Keratinocyte (primary cell): Measurements from ENCODE around the gene TUNAR. TPM values are rescaled to one million over a fixed set of nuclear protein-coding genes. Genes with fewer than 3 reads are reported as not detected.

Experiments used
- DNase-seq: peaks from one replicate; pipeline ENCODE4 v3.0.0-alpha.2; 2011; ENCODE audit warnings: low read depth, missing footprints, low spot score
- FAIRE-seq: peaks from 2 replicates; lab custom pipeline; 2011; peaks lifted over from hg19 to GRCh38; lab: Jason Lieb, UNC
- H2AFZ ChIP-seq: 2 replicates; pipeline ENCODE4 v1.6.0; 2012; ENCODE audit warnings: low read length, control low read depth, inconsistent platforms; ENCODE audit not compliant: control insufficient read depth
- H3K27ac ChIP-seq: 2 replicates; pipeline ENCODE4 v1.5.1; 2011; ENCODE audit warnings: low read length; ENCODE audit not compliant: control insufficient read depth, insufficient read depth
- H3K27me3 ChIP-seq: 3 replicates; pipeline ENCODE4 v1.6.0; 2011; ENCODE audit warnings: low read length; ENCODE audit not compliant: control insufficient read depth, insufficient read depth; ENCODE audit errors: extremely low read depth
- H3K36me3 ChIP-seq, 2 experiments: 2 replicates in 1 of 2; 3 replicates in 1 of 2; pipeline ENCODE4 v1.5.1; 2011; ENCODE audit warnings: low read length in 2 of 2, mild to moderate bottlenecking in 1 of 2; ENCODE audit not compliant: control insufficient read depth in 2 of 2, insufficient read depth in 2 of 2; ENCODE audit errors: extremely low read depth in 1 of 2
- H3K4me1 ChIP-seq: 3 replicates; pipeline ENCODE4 v1.5.1; 2011; ENCODE audit warnings: low read length; ENCODE audit not compliant: control insufficient read depth, insufficient read depth; ENCODE audit errors: extremely low read depth
- H3K4me2 ChIP-seq: 3 replicates; pipeline ENCODE4 v1.6.0; 2011; ENCODE audit warnings: low read depth, low read length; ENCODE audit not compliant: control insufficient read depth, insufficient read depth; ENCODE audit errors: extremely low read depth
- H3K4me3 ChIP-seq, 3 experiments: fragments of 200-600 bp in 1 of 3; sonication (generic) in 1 of 3; 2 replicates in 2 of 3; 3 replicates in 1 of 3; pipeline ENCODE4 v1.5.1; 2011 to 2016; ENCODE audit warnings: low read length in 3 of 3, mild to moderate bottlenecking in 3 of 3, control low read depth in 2 of 3, inconsistent platforms in 1 of 3, low read depth in 1 of 3, mixed read lengths in 1 of 3, mixed run types in 1 of 3, moderate library complexity in 1 of 3; ENCODE audit not compliant: control insufficient read depth in 2 of 3, insufficient read depth in 2 of 3; ENCODE audit errors: extremely low read depth in 1 of 3
- H3K79me2 ChIP-seq: 2 replicates; pipeline ENCODE4 v1.6.0; 2012; ENCODE audit warnings: low read length; ENCODE audit not compliant: control insufficient read depth, insufficient read depth
- H3K9ac ChIP-seq: 3 replicates; pipeline ENCODE4 v1.6.0; 2011; ENCODE audit warnings: low read length; ENCODE audit not compliant: control insufficient read depth, insufficient read depth; ENCODE audit errors: extremely low read depth
- H3K9me1 ChIP-seq: 3 replicates; pipeline ENCODE4 v1.6.0; 2011; ENCODE audit warnings: low read length; ENCODE audit not compliant: control insufficient read depth, insufficient read depth; ENCODE audit errors: extremely low read depth
- H3K9me3 ChIP-seq: 2 replicates; pipeline ENCODE4 v1.5.1; 2012; ENCODE audit warnings: low read depth, low read length; ENCODE audit not compliant: control insufficient read depth
- H4K20me1 ChIP-seq: 3 replicates; pipeline ENCODE4 v1.6.0; 2011; ENCODE audit warnings: low read length; ENCODE audit not compliant: control insufficient read depth, insufficient read depth; ENCODE audit errors: extremely low read depth
- CTCF ChIP-seq, 3 experiments: IDR thresholded peaks in 1 of 3; conservative IDR thresholded peaks in 1 of 3; optimal IDR thresholded peaks in 1 of 3; 2 replicates in 2 of 3; 3 replicates in 1 of 3; pipeline versions ENCODE3 to v1.5.1; 2011; ENCODE audit warnings: low read length in 3 of 3, mild to moderate bottlenecking in 3 of 3, moderate library complexity in 2 of 3, control low read depth in 1 of 3, inconsistent platforms in 1 of 3; ENCODE audit not compliant: insufficient read depth in 2 of 3; ENCODE audit errors: extremely low read depth in 1 of 3
- EZH2 ChIP-seq: IDR thresholded peaks from one replicate; pipeline ENCODE4 v1.6.1; 2012; ENCODE audit warnings: inconsistent platforms, mild to moderate bottlenecking, low read length, moderate library complexity
- dilution Hi-C: fragments of 300-500 bp; cut with MboI; formaldehyde crosslinking; loops from one replicate; pipeline ENCODE4 v1.7.0; 2020; ENCODE audit warnings: low sequenced_read_pairs; ENCODE audit not compliant: extremely low pct_ligation_motif_present
- polyA plus RNA-seq, 5 experiments: library from polyadenylated mRNA; depleted of rRNA in 3 of 5; stranded (reverse) in 3 of 5; stranded (forward) in 1 of 5; unstranded in 1 of 5; fragments of >200 nt; gene quantifications; 1 replicate in 1 of 5; 2 replicates in 3 of 5; 3 replicates in 1 of 5; pipeline versions ENCODE4 v1.2.1 to v1.2.3, GENCODE V29; 2011 to 2012; ENCODE audit warnings: missing spikeins in 2 of 5, low read depth in 1 of 5, low replicate concordance in 1 of 5

The TUNAR gene
- polyA plus RNA-seq, 1 donor (not counting 4 experiments of a cell fraction or from before 2014, with no cell fraction given) = not detected

- DNase-seq = no peak
- Histone ChIP-seq H3K4me2 (no peak overlapping the region), H3K9me3 (no peaks in the 10 kb centered on the region), H2AFZ (no peak overlapping the region), H3K9ac (no peak overlapping the region), H3K4me3 (no peak overlapping the region), H3K27ac (no peak overlapping the region), H3K9me1 (no peaks in the 10 kb centered on the region), H3K79me2 (no peaks in the 10 kb centered on the region), H3K4me1 (no peaks in the 10 kb centered on the region), H4K20me1 (no peaks in the 10 kb centered on the region), H3K27me3 (no peaks in the 10 kb centered on the region), H3K36me3 (no peaks in the 10 kb centered on the region)
- dilution Hi-C loops = no loop called here
- TF ChIP-seq EZH2 = no peak
- no peak for TF ChIP-seq CTCF (optimal IDR thresholded peaks at IDR 0.05 in 1 of 3, IDR thresholded peaks at IDR 0.05 in 1 of 3, conservative IDR thresholded peaks at IDR 0.05 in 1 of 3; ENCODE audit: extremely low read depth in 1 of 3, insufficient read depth in 2 of 3, low read length in 3 of 3)
- no peak for FAIRE-seq
Observed at GRCh38 chr14:95948558-95948981, 71.9 kb downstream of the TUNAR start.

GRCh38 chr14:95951359-95951758 lies 74.7 kb downstream of the TUNAR start:
- H3K9ac ChIP-seq = no peak overlapping the region
- no peak overlapping the region for H3K27ac ChIP-seq
- DNase-seq (no peak), FAIRE-seq (no peak)
- no peaks in the 10 kb centered on the region for H3K9me1 ChIP-seq
- dilution Hi-C loops = loop anchor here (25.0 kb wide), 1 partner anchor 389 kb away; no protein-coding TSS in a partner anchor
- no peaks in the 10 kb centered on the region for H3K27me3 ChIP-seq
- no peaks in the 10 kb centered on the region for H3K9me3 ChIP-seq
- no peak overlapping the region for H2AFZ ChIP-seq
- TF ChIP-seq EZH2 (no peak), CTCF (optimal IDR thresholded peaks at IDR 0.05 in 1 of 3, IDR thresholded peaks at IDR 0.05 in 1 of 3, conservative IDR thresholded peaks at IDR 0.05 in 1 of 3; ENCODE audit: extremely low read depth in 1 of 3, insufficient read depth in 2 of 3, low read length in 3 of 3) (no peak)
- no peak overlapping the region for H3K4me3 ChIP-seq
- no peaks in the 10 kb centered on the region for H3K79me2 ChIP-seq
- no peaks in the 10 kb centered on the region for H3K36me3 ChIP-seq
- no peak overlapping the region for H3K4me2 ChIP-seq
- no peaks in the 10 kb centered on the region for H3K4me1 ChIP-seq
- no peaks in the 10 kb centered on the region for H4K20me1 ChIP-seq
